ENCODE results near the gene TMEM221. TPM values are rescaled to one million over a fixed set of nuclear protein-coding genes. Genes with fewer than 3 reads are reported as not detected.

Gene TMEM221
- total RNA-seq, 3 donors from 2014 or later = 0.34 to 0.51 TPM; not detected in 1

GRCh38 chr19:17431417-17431816 lies 17.1 kb downstream of the TMEM221 start:
- Histone ChIP-seq H3K4me1 (ENCODE audit: low read depth) (no peaks in the 10 kb centered on the region), H3K4me3 (no peak overlapping the region), H3K9me3 (no peaks in the 10 kb centered on the region), H3K36me3 (ENCODE audit: low read depth) (no peaks in the 10 kb centered on the region)
- DNase-seq (no peak), ATAC-seq (no peak)
- TF ChIP-seq CTCF (IDR thresholded peaks at IDR 0.05) = no peak
- intact Hi-C loops (cut with DNase I, micrococcal nuclease) = no loop called here

DNA sequence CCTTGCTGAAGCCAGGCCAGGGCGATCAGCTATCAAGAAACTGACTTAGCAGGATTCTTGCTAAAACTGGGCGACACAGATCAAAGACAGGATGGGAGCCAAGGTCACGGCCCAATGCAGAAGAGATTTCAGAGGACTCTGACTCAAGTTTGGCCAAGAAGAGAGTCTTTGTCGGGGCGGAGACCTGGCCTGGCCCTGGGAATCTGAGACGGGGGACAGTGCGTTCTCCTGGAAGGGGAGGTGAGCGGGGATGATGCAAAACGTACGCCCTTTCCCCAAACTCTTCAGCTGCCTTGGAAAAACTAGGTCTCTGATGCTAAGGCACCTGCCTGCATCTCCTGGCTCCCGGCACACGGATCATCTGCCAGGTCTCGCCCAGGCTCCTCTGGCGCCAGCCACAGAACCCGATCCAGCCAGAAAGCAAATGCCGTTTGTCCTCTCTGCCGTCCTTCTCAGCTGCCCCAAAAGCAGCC lies 18.8 kb downstream of the TMEM221 start:
- H3K4me3 ChIP-seq = no peak overlapping the region
- ATAC-seq = no peak
- no peaks in the 10 kb centered on the region for H3K4me1 ChIP-seq (ENCODE audit: low read depth)
- H3K36me3 ChIP-seq (ENCODE audit: low read depth) = no peaks in the 10 kb centered on the region
- DNase-seq = no peak
- TF ChIP-seq CTCF (IDR thresholded peaks at IDR 0.05) = no peak
- intact Hi-C loops (cut with DNase I, micrococcal nuclease) = no loop called here
- H3K9me3 ChIP-seq = no peaks in the 10 kb centered on the region

- no peak for TF ChIP-seq CTCF (IDR thresholded peaks at IDR 0.05)
- Histone ChIP-seq H3K4me3 (no peak overlapping the region), H3K4me1 (ENCODE audit: low read depth) (peaks cover 5% of the 10 kb centered on the region), H3K36me3 (ENCODE audit: low read depth) (no peaks in the 10 kb centered on the region), H3K9me3 (no peaks in the 10 kb centered on the region)
- DNase-seq (peak in 1 of 3 donors; percentile 31), ATAC-seq (peak; percentile 24)
- intact Hi-C loops (cut with DNase I, micrococcal nuclease) = no loop called here
These were observed 23.6 kb downstream of the TMEM221 start for GRCh38 chr19:17424743-17425365.

- H3K36me3 ChIP-seq (ENCODE audit: low read depth) = no peaks in the 10 kb centered on the region
- ATAC-seq (no peak), DNase-seq (no peak)
- intact Hi-C loops (cut with DNase I, micrococcal nuclease) = no loop called here
- H3K9me3 ChIP-seq = no peaks in the 10 kb centered on the region
- H3K4me3 ChIP-seq = no peak overlapping the region
- H3K4me1 ChIP-seq (ENCODE audit: low read depth) = peaks cover 11% of the 10 kb centered on the region
- TF ChIP-seq CTCF (IDR thresholded peaks at IDR 0.05) = no peak
These were observed 24.8 kb downstream of the TMEM221 start for GRCh38 chr19:17423429-17424208.

DNA sequence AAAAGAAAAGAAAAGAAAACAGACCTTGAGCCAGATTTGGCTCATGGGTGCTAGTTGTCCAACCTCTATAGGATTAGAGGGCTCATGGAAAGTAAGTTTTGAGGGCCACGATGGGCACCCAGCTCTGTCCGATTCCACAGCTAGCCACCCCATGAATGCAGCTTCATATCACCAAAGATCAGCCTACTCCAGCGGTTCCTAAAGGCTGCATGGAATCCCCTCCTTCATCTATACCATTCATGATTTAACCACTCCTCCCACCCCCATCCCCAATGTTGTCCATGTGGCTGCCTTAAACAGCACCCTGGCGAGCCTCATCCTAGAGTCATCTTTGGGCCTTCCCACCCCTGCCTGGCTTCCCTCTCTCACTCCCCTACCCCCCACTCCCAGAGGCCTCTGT lies 26.5 kb downstream of the TMEM221 start:
- ATAC-seq (no peak), DNase-seq (no peak)
- intact Hi-C loops (cut with DNase I, micrococcal nuclease) = no loop called here
- Histone ChIP-seq H3K36me3 (ENCODE audit: low read depth) (no peaks in the 10 kb centered on the region), H3K9me3 (no peaks in the 10 kb centered on the region), H3K4me3 (no peak overlapping the region), H3K4me1 (ENCODE audit: low read depth) (peaks cover 11% of the 10 kb centered on the region)
- TF ChIP-seq CTCF (IDR thresholded peaks at IDR 0.05) = no peak
